HepG2 (cell line): ENCODE results near the gene NNAT. TPM values are rescaled to one million over a fixed set of nuclear protein-coding genes. Genes with fewer than 3 reads are reported as not detected.

ENCODE experiments used
- CBFB ChIP-seq: sonication (generic); formaldehyde crosslinking; IDR thresholded peaks from 2 replicates; pipeline ENCODE4 v1.4.0; 2020; ENCODE audit warnings: missing genetic modification reagents
- MNT ChIP-seq: fragments of 450-650 bp; IDR thresholded peaks from 2 replicates; pipeline ENCODE4 v1.6.1; 2016
- SAFB2 ChIP-seq: sonication (generic); formaldehyde crosslinking; IDR thresholded peaks from 2 replicates; pipeline ENCODE4 v1.5.1; 2020; ENCODE audit warnings: missing genetic modification reagents, low read depth, mild to moderate bottlenecking, borderline replicate concordance
- ZMAT3 ChIP-seq: sonication (generic); formaldehyde crosslinking; conservative IDR thresholded peaks from 2 replicates; pipeline ENCODE4 v1.7.0; 2021; ENCODE audit warnings: missing genetic modification reagents
- ZNF138 ChIP-seq: sonication (generic); formaldehyde crosslinking; IDR thresholded peaks from 2 replicates; pipeline ENCODE4 v1.5.0; 2020; ENCODE audit warnings: mild to moderate bottlenecking, low read depth, missing genetic modification reagents
- ZNF263 ChIP-seq: sonication (generic); formaldehyde crosslinking; IDR thresholded peaks from 2 replicates; pipeline ENCODE4 v1.4.0; 2020; ENCODE audit warnings: missing genetic modification reagents
- polyA plus RNA-seq, 8 experiments: library from polyadenylated mRNA; depleted of rRNA in 3 of 8; stranded (reverse) in 7 of 8; unstranded in 1 of 8; fragments of >200 nt; fragmentation: Illumina TruSeq in 4 of 8; extraction: Trizol in 4 of 8; gene quantifications; 2 replicates each; pipeline versions ENCODE4 v1.2.1 to v1.2.3, GENCODE V29; 2011 to 2016; ENCODE audit warnings: low read depth in 4 of 8, missing spikeins in 1 of 8, mixed read lengths in 1 of 8; ENCODE audit not compliant: insufficient read depth in 1 of 8
- total RNA-seq, 5 experiments: library from RNA; depleted of rRNA; stranded (reverse); fragments of >200 nt; fragmentation: Illumina TruSeq; extraction: Trizol; gene quantifications; 2 replicates each; pipeline ENCODE4 v1.2.3, GENCODE V29; 2016; ENCODE audit warnings: low read depth in 1 of 5
- TF ChIP-seq, protein P1 (sequence below): sonication (generic); formaldehyde crosslinking; conservative IDR thresholded peaks from 2 replicates; pipeline ENCODE4 v1.8.1; 2023; ENCODE audit warnings: missing genetic modification reagents
- TF ChIP-seq, protein P2 (sequence below): sonication (generic); formaldehyde crosslinking; IDR thresholded peaks from 2 replicates; pipeline ENCODE4 v1.4.0; 2020; ENCODE audit warnings: missing genetic modification reagents
- TF ChIP-seq, protein P3 (sequence below): sonication (generic); formaldehyde crosslinking; IDR thresholded peaks from 2 replicates; pipeline ENCODE4; 2020; ENCODE audit warnings: missing genetic modification reagents, mild to moderate bottlenecking, borderline replicate concordance

Gene NNAT
- total and polyA plus RNA-seq, 2 of the 13 experiments (the other 11 are each of a cell fraction or from before 2014, with no cell fraction given), result not detected

DNA sequence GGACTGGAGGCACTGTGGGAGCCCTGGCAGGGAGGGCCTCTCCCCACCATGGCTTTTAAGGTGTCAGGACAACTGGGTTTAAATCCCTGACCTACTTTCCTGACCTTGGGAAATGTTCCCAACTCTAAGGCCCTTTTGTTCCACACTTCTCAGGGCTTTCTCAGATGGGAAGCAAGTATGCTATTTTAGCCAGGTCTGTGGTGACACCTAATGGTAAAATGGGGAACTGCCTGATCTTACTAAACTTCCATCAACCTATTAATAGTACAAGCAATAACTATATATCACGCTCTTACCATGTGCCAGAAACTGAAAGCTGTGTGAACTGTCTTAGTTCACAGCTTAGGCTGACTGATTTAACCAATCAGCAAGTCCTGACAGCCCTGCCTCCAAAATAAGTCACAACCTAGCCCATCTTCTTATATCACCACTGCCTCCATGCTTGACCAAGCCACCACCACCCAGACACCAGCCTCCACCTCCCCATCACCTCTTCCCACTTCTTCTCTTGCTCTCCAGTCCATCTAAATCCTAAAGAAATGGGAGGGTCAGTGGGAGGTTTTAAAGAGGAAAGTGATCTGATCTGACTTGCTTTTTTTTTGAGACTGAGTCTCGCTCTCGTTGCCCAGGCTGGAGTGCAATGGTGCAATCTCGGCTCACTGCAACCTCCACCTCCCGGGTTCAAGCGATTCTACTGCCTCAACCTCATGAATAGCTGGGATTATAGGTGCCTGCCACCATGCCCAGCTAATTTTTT, 13.5 kb downstream of the NNAT start (continued):
- TF ChIP-seq, protein P1, sequence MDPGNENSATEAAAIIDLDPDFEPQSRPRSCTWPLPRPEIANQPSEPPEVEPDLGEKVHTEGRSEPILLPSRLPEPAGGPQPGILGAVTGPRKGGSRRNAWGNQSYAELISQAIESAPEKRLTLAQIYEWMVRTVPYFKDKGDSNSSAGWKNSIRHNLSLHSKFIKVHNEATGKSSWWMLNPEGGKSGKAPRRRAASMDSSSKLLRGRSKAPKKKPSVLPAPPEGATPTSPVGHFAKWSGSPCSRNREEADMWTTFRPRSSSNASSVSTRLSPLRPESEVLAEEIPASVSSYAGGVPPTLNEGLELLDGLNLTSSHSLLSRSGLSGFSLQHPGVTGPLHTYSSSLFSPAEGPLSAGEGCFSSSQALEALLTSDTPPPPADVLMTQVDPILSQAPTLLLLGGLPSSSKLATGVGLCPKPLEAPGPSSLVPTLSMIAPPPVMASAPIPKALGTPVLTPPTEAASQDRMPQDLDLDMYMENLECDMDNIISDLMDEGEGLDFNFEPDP (CRISPR knock-in tag), result 0 out of 2 replicates have a peak, but pooled peaks have one; percentile 94
- TF ChIP-seq ZNF138 (CRISPR knock-in tag) (no peak), ZMAT3 (CRISPR knock-in tag) (no peak), ZNF263 (no peak), CBFB (CRISPR knock-in tag) (no peak), SAFB2 (CRISPR knock-in tag) (no peak), MNT (no peak)
- TF ChIP-seq, protein P2, sequence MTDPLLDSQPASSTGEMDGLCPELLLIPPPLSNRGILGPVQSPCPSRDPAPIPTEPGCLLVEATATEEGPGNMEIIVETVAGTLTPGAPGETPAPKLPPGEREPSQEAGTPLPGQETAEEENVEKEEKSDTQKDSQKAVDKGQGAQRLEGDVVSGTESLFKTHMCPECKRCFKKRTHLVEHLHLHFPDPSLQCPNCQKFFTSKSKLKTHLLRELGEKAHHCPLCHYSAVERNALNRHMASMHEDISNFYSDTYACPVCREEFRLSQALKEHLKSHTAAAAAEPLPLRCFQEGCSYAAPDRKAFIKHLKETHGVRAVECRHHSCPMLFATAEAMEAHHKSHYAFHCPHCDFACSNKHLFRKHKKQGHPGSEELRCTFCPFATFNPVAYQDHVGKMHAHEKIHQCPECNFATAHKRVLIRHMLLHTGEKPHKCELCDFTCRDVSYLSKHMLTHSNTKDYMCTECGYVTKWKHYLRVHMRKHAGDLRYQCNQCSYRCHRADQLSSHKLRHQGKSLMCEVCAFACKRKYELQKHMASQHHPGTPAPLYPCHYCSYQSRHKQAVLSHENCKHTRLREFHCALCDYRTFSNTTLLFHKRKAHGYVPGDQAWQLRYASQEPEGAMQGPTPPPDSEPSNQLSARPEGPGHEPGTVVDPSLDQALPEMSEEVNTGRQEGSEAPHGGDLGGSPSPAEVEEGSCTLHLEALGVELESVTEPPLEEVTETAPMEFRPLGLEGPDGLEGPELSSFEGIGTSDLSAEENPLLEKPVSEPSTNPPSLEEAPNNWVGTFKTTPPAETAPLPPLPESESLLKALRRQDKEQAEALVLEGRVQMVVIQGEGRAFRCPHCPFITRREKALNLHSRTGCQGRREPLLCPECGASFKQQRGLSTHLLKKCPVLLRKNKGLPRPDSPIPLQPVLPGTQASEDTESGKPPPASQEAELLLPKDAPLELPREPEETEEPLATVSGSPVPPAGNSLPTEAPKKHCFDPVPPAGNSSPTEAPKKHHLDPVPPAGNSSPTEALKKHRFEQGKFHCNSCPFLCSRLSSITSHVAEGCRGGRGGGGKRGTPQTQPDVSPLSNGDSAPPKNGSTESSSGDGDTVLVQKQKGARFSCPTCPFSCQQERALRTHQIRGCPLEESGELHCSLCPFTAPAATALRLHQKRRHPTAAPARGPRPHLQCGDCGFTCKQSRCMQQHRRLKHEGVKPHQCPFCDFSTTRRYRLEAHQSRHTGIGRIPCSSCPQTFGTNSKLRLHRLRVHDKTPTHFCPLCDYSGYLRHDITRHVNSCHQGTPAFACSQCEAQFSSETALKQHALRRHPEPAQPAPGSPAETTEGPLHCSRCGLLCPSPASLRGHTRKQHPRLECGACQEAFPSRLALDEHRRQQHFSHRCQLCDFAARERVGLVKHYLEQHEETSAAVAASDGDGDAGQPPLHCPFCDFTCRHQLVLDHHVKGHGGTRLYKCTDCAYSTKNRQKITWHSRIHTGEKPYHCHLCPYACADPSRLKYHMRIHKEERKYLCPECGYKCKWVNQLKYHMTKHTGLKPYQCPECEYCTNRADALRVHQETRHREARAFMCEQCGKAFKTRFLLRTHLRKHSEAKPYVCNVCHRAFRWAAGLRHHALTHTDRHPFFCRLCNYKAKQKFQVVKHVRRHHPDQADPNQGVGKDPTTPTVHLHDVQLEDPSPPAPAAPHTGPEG (CRISPR knock-in tag), result 0 out of 2 replicates have a peak, but pooled peaks have one; percentile 29
- TF ChIP-seq, protein P3, sequence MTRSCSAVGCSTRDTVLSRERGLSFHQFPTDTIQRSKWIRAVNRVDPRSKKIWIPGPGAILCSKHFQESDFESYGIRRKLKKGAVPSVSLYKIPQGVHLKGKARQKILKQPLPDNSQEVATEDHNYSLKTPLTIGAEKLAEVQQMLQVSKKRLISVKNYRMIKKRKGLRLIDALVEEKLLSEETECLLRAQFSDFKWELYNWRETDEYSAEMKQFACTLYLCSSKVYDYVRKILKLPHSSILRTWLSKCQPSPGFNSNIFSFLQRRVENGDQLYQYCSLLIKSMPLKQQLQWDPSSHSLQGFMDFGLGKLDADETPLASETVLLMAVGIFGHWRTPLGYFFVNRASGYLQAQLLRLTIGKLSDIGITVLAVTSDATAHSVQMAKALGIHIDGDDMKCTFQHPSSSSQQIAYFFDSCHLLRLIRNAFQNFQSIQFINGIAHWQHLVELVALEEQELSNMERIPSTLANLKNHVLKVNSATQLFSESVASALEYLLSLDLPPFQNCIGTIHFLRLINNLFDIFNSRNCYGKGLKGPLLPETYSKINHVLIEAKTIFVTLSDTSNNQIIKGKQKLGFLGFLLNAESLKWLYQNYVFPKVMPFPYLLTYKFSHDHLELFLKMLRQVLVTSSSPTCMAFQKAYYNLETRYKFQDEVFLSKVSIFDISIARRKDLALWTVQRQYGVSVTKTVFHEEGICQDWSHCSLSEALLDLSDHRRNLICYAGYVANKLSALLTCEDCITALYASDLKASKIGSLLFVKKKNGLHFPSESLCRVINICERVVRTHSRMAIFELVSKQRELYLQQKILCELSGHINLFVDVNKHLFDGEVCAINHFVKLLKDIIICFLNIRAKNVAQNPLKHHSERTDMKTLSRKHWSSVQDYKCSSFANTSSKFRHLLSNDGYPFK (CRISPR knock-in tag), result no peak
